Activated CD8-positive, alpha-beta T cell treated with anti-CD3 and anti-CD28 coated beads for 36 hours (primary cell): ENCODE results near the gene PCDHB6. TPM values are rescaled to one million over a fixed set of nuclear protein-coding genes. Genes with fewer than 3 reads are reported as not detected.
A peak's percentile ranks its signal among the peaks of the same experiment; 100 is the strongest.
"Not testable (repeated sequence)": the region's sequence is repeated elsewhere in the genome, so short reads cannot be mapped to it uniquely, and the experiment has no call there.

Source experiments
- ATAC-seq: fragments of 200-7000 bp; cut with Tn5 transposase; one replicate; pipeline ENCODE4 v1.10.0; 2021; ENCODE audit warnings: mild to moderate bottlenecking, moderate library complexity
- CTCF ChIA-PET: fragments of 350-600 bp; sonication (Branson Sonifier 250); formaldehyde crosslinking; loops from one replicate; lab custom pipeline; 2021; ENCODE audit warnings: antibody characterized with exemption; lab: Charles Lee
- POLR2A ChIA-PET: fragments of 350-600 bp; sonication (Branson Sonifier 250); formaldehyde crosslinking; loops from one replicate; lab custom pipeline; 2021; ENCODE audit warnings: antibody characterized with exemption; lab: Charles Lee
- DNase-seq: peaks from one replicate; pipeline ENCODE4 v3.0.0-alpha.2; 2020
- H3K27ac Mint-ChIP-seq: one replicate; pipeline ENCODE4 v1.8.0; 2021; ENCODE audit warnings: mild to moderate bottlenecking, mixed read lengths
- H3K27me3 Mint-ChIP-seq: one replicate; pipeline ENCODE4 v1.8.0; 2021; ENCODE audit warnings: mixed read lengths
- H3K36me3 Mint-ChIP-seq: one replicate; pipeline ENCODE4 v1.8.0; 2021; ENCODE audit warnings: low read depth, mixed read lengths
- H3K4me1 Mint-ChIP-seq: one replicate; pipeline ENCODE4 v1.8.0; 2021; ENCODE audit warnings: low read depth, mixed read lengths
- H3K4me3 Mint-ChIP-seq: one replicate; pipeline ENCODE4 v1.8.0; 2021; ENCODE audit warnings: mild to moderate bottlenecking, moderate library complexity, mixed read lengths
- H3K9me3 Mint-ChIP-seq: one replicate; pipeline ENCODE4 v1.8.0; 2021; ENCODE audit warnings: mixed read lengths
- intact Hi-C: fragments of 100-400 bp; cut with micrococcal nuclease; formaldehyde crosslinking; loops from one replicate; pipeline ENCODE4 v1.10.0; 2022
- total RNA-seq, 2 experiments: library from RNA; stranded (reverse); gene quantifications; one replicate each; pipeline ENCODE4 v1.2.3, GENCODE V29; 2021
- TF ChIP-seq, protein P1 (sequence below): fragments of 200-600 bp; IDR thresholded peaks from one replicate; pipeline ENCODE4 v1.8.0; 2022; ENCODE audit warnings: antibody characterized with exemption, mild to moderate bottlenecking

Gene PCDHB6
- total RNA-seq, 2 experiments from 2014 or later = not detected

- H3K9me3 Mint-ChIP-seq, intact Hi-C loops, DNase-seq, ATAC-seq, POLR2A ChIA-PET, H3K36me3 Mint-ChIP-seq, CTCF ChIA-PET, H3K4me1 Mint-ChIP-seq, H3K4me3 Mint-ChIP-seq, H3K27ac Mint-ChIP-seq: not testable (repeated sequence)
- H3K27me3 Mint-ChIP-seq = peaks cover 31% of the 10 kb centered on the region
Observed at GRCh38 chr5:141179371-141179770, 29.5 kb downstream of the PCDHB6 start.

- ATAC-seq, H3K36me3 Mint-ChIP-seq, POLR2A ChIA-PET, H3K4me3 Mint-ChIP-seq, H3K9me3 Mint-ChIP-seq, H3K4me1 Mint-ChIP-seq, DNase-seq, CTCF ChIA-PET, H3K27ac Mint-ChIP-seq, intact Hi-C loops: not testable (repeated sequence)
- H3K27me3 Mint-ChIP-seq = peaks cover 33% of the 10 kb centered on the region
Observed at GRCh38 chr5:141179876-141180275, 30.0 kb downstream of the PCDHB6 start.

DNA sequence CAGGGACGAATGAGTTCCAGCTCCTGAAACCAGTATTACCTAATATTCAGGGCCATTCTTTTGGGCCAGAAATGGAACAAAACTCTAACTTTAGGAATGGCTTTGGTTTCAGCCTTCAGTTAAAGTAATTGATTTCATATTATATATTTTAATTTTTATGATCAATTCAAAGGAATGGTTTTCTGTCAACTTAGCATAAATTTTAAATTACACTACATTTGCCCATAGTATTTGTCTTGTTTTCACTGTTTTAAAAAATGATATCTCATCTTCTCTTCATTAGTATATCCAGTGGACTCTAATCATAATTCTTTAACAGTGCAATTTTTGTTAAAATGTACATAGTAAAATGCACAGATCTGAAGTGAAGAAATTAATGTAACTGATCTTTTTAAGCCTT lies 30.5 kb downstream of the PCDHB6 start:
- Mint-ChIP-seq H3K4me3 (no peak overlapping the region), H3K27ac (no peak overlapping the region), H3K4me1 (no peaks in the 10 kb centered on the region), H3K36me3 (peaks cover 5% of the 10 kb centered on the region), H3K27me3 (peaks cover 31% of the 10 kb centered on the region), H3K9me3 (peaks cover 4% of the 10 kb centered on the region)
- TF ChIP-seq, protein P1, sequence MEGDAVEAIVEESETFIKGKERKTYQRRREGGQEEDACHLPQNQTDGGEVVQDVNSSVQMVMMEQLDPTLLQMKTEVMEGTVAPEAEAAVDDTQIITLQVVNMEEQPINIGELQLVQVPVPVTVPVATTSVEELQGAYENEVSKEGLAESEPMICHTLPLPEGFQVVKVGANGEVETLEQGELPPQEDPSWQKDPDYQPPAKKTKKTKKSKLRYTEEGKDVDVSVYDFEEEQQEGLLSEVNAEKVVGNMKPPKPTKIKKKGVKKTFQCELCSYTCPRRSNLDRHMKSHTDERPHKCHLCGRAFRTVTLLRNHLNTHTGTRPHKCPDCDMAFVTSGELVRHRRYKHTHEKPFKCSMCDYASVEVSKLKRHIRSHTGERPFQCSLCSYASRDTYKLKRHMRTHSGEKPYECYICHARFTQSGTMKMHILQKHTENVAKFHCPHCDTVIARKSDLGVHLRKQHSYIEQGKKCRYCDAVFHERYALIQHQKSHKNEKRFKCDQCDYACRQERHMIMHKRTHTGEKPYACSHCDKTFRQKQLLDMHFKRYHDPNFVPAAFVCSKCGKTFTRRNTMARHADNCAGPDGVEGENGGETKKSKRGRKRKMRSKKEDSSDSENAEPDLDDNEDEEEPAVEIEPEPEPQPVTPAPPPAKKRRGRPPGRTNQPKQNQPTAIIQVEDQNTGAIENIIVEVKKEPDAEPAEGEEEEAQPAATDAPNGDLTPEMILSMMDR = no peak
- ChIA-PET POLR2A (no interaction called here), CTCF (no interaction called here)
- DNase-seq (no peak), ATAC-seq (no peak)
- intact Hi-C loops = no loop called here

DNA sequence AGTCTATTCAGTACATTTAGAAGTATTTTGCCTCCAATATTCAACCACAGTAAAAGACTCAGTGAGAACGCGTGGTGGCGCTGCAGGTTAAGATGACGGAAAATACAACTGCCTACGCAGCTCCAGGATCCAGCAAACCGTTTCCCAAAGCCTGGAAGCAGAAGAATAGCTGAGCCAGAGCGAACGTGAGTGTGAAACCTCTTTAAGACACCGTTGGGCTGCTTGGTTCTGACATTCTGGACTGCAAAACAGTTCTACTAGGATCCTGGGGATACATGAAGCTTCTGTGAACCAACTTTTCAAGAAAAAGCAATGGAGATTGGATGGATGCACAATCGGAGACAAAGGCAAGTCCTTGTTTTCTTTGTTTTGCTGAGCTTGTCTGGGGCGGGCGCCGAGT lies 32.4 kb downstream of the PCDHB6 start, which contains the start of gene PCDHB16:
Gene PCDHB16 (plus strand): TSS at position 140 of the 400 bp plus-strand sequence. CDS start 173 bp downstream, at position 313.
- Mint-ChIP-seq H3K27ac (no peak within 1 kb of the TSS), H3K4me3 (no peak within 1 kb of the TSS), H3K36me3 (peaks cover 5% of the 10 kb centered on the region), H3K9me3 (peaks cover 8% of the 10 kb centered on the region), H3K27me3 (peaks cover 36% of the 10 kb centered on the region), H3K4me1 (peaks cover 4% of the 10 kb centered on the region)
- TF ChIP-seq, protein P1 = peak; percentile 28
- intact Hi-C loops = no loop called here
- ChIA-PET POLR2A (no interaction called here), CTCF (interaction anchor here (1.0 to 1.6 kb wide), 5 partner anchors 9 to 342 kb away, joined by 3 to 5 read pairs (median 3); partner anchors contain the start of genes PCDHB10 and PCDHB3)
- DNase-seq = peak; percentile 13
- no peak for ATAC-seq

DNA sequence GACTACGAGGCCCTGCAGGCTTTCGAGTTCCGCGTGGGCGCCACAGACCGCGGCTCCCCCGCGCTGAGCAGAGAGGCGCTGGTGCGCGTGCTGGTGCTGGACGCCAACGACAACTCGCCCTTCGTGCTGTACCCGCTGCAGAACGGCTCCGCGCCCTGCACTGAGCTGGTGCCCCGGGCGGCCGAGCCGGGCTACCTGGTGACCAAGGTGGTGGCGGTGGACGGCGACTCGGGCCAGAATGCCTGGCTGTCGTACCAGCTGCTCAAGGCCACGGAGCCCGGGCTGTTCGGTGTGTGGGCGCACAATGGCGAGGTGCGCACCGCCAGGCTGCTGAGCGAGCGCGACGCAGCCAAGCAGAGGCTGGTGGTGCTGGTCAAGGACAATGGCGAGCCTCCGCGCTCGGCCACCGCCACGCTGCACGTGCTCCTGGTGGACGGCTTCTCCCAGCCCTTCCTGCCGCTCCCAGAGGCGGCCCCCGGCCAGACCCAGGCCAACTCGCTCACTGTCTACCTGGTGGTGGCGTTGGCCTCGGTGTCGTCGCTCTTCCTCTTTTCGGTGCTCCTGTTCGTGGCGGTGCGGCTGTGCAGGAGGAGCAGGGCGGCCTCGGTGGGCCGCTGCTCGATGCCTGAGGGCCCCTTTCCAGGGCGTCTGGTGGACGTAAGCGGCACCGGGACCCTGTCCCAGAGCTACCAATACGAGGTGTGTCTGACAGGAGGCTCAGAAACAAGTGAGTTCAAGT lies 34.4 kb downstream of the PCDHB6 start:
- CTCF ChIA-PET, POLR2A ChIA-PET, H3K4me3 Mint-ChIP-seq, ATAC-seq, H3K27ac Mint-ChIP-seq, DNase-seq, H3K36me3 Mint-ChIP-seq, intact Hi-C loops, H3K4me1 Mint-ChIP-seq: not testable (repeated sequence)
- peaks cover 14% of the 10 kb centered on the region for H3K9me3 Mint-ChIP-seq
- peaks cover 44% of the 10 kb centered on the region for H3K27me3 Mint-ChIP-seq

DNA sequence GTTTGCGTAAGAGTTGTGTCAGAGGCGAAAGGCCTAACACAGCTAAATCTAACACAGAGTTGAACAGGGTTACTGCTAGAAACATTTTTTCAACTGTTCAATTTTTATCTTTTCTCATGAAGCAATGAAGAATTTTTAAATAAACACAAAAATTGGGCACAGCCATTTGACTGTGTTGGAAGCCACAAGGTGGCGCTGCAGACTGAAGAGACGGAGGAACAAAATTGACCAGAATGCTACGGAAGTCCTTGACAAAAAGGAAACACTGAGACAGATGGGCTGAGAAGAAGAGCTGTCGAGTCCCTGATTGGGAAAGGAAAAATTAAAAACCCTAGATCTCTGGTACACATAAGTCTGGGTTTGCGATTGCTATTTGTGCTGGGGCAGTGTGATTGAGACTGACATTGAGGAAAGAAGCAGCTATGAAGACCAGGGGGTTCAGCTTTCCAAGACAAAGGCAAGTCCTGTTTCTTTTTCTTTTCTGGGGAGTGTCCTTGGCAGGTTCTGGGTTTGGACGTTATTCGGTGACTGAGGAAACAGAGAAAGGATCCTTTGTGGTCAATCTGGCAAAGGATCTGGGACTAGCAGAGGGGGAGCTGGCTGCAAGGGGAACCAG lies 37.1 kb downstream of the PCDHB6 start, which contains the start of gene PCDHB9:
Gene PCDHB9 (plus strand): TSS at position 265 of the 616 bp plus-strand sequence. CDS start 158 bp downstream, at position 423.
- H3K36me3 Mint-ChIP-seq = peaks cover 6% of the 10 kb centered on the region
- peaks cover 16% of the 10 kb centered on the region for H3K9me3 Mint-ChIP-seq
- H3K4me1 Mint-ChIP-seq = peaks cover 4% of the 10 kb centered on the region
- peak within 1 kb of the TSS; percentile 6 for H3K4me3 Mint-ChIP-seq
- POLR2A ChIA-PET = no interaction called here
- TF ChIP-seq, protein P1 = peak; percentile 56
- H3K27me3 Mint-ChIP-seq = peaks cover 42% of the 10 kb centered on the region
- DNase-seq (peak; percentile 59), ATAC-seq (no peak)
- intact Hi-C loops = no loop called here
- CTCF ChIA-PET = interaction anchor here (0.5 to 2.0 kb wide), 18 partner anchors 10 to 376 kb away, joined by 3 to 12 read pairs (median 4); partner anchors contain the start of genes PCDHB11, PCDHB6, PCDHB8 and PCDHGA11
- H3K27ac Mint-ChIP-seq = no peak within 1 kb of the TSS

GRCh38 chr5:141188682-141189081 lies 38.8 kb downstream of the PCDHB6 start:
- POLR2A ChIA-PET = not testable (repeated sequence)
- H3K27me3 Mint-ChIP-seq = peaks cover 40% of the 10 kb centered on the region

GRCh38 chr5:141189131-141189530 lies 39.3 kb downstream of the PCDHB6 start:
- H3K36me3 Mint-ChIP-seq, intact Hi-C loops, ATAC-seq, H3K27ac Mint-ChIP-seq, H3K4me1 Mint-ChIP-seq, CTCF ChIA-PET, POLR2A ChIA-PET, DNase-seq, H3K4me3 Mint-ChIP-seq: not testable (repeated sequence)
- Mint-ChIP-seq H3K27me3 (peaks cover 40% of the 10 kb centered on the region), H3K9me3 (peaks cover 19% of the 10 kb centered on the region)

More at GRCh38 chr5:141188682-141189081, 38.8 kb downstream of the PCDHB6 start:
- H3K4me3 Mint-ChIP-seq, DNase-seq, intact Hi-C loops, H3K4me1 Mint-ChIP-seq, CTCF ChIA-PET, H3K36me3 Mint-ChIP-seq, ATAC-seq, H3K27ac Mint-ChIP-seq: not testable (repeated sequence)
- peaks cover 18% of the 10 kb centered on the region for H3K9me3 Mint-ChIP-seq
